ENCODE data around the gene ZC3H11A. TPM values are rescaled to one million over a fixed set of nuclear protein-coding genes. Genes with fewer than 3 reads are reported as not detected.
"Not testable (repeated sequence)": the region's sequence is repeated elsewhere in the genome, so short reads cannot be mapped to it uniquely, and the experiment has no call there.

ZC3H11A gene
- 67.2 TPM for polyA plus RNA-seq (2013, experiment 1 of 2; ENCODE audit: insufficient read length)
- 72.4 TPM for polyA plus RNA-seq (2013, experiment 2 of 2; ENCODE audit: insufficient read length)

GRCh38 chr1:203795441-203796235 is at the start of gene ZC3H11A, which contains the start of gene ZBED6:
Gene ZC3H11A, plus strand, starts transcription at chr1:203795623. Its CDS starts 21,448 bp downstream, at chr1:203817071.
Gene ZBED6, plus strand, starts transcription at chr1:203795623. Its CDS starts 1,900 bp downstream, at chr1:203797523.
- peak; percentile 99 for DNase-seq

- no peak for DNase-seq
Measured at GRCh38 chr1:203746281-203746680, 49.1 kb upstream of the ZC3H11A start.

- DNase-seq, result peak; percentile 86
Measured at GRCh38 chr1:203751051-203751450, 44.4 kb upstream of the ZC3H11A start.

- not testable (repeated sequence) for DNase-seq
Measured at GRCh38 chr1:203751618-203752361, 43.6 kb upstream of the ZC3H11A start.

- DNase-seq, result no peak
Measured at GRCh38 chr1:203754455-203754864, 41.0 kb upstream of the ZC3H11A start.

- no peak for DNase-seq
Measured at GRCh38 chr1:203756036-203756435, 39.4 kb upstream of the ZC3H11A start.

GRCh38 chr1:203758749-203759148 is 36.7 kb upstream of the ZC3H11A start:
- DNase-seq, result not testable (repeated sequence)

GRCh38 chr1:203760506-203760905 is 34.9 kb upstream of the ZC3H11A start:
- DNase-seq, result no peak

GRCh38 chr1:203761958-203762357 is 33.5 kb upstream of the ZC3H11A start:
- DNase-seq, result not testable (repeated sequence)

- no peak for DNase-seq
Measured at GRCh38 chr1:203763505-203763904, 31.9 kb upstream of the ZC3H11A start.

- no peak for DNase-seq
Measured at GRCh38 chr1:203764105-203765028, 31.1 kb upstream of the ZC3H11A start.

- DNase-seq, result no peak
Measured at GRCh38 chr1:203765029-203765837, 30.2 kb upstream of the ZC3H11A start, which contains the start of gene LAX1. Gene LAX1, plus strand, starts transcription at chr1:203765183. Its CDS starts 383 bp downstream, at chr1:203765566.

GRCh38 chr1:203768256-203768655 is 27.2 kb upstream of the ZC3H11A start:
- DNase-seq, result no peak

GRCh38 chr1:203769505-203770343 is 25.7 kb upstream of the ZC3H11A start:
- DNase-seq, result peak; percentile 85

GRCh38 chr1:203771901-203772301 is 23.5 kb upstream of the ZC3H11A start:
- DNase-seq, result no peak

- no peak for DNase-seq
Measured at GRCh38 chr1:203772836-203773235, 22.6 kb upstream of the ZC3H11A start.

- no peak for DNase-seq
Measured at GRCh38 chr1:203776636-203777035, 18.8 kb upstream of the ZC3H11A start.

- no peak for DNase-seq
Measured at GRCh38 chr1:203777596-203777995, 17.8 kb upstream of the ZC3H11A start.

- no peak for DNase-seq
Measured at GRCh38 chr1:203778146-203778545, 17.3 kb upstream of the ZC3H11A start.

- no peak for DNase-seq
Measured at GRCh38 chr1:203778789-203779188, 16.6 kb upstream of the ZC3H11A start.
